ENCODE data around the gene EFCAB13.
"Not testable (repeated sequence)": the region's sequence is repeated elsewhere in the genome, so short reads cannot be mapped to it uniquely, and the experiment has no call there.

DNA sequence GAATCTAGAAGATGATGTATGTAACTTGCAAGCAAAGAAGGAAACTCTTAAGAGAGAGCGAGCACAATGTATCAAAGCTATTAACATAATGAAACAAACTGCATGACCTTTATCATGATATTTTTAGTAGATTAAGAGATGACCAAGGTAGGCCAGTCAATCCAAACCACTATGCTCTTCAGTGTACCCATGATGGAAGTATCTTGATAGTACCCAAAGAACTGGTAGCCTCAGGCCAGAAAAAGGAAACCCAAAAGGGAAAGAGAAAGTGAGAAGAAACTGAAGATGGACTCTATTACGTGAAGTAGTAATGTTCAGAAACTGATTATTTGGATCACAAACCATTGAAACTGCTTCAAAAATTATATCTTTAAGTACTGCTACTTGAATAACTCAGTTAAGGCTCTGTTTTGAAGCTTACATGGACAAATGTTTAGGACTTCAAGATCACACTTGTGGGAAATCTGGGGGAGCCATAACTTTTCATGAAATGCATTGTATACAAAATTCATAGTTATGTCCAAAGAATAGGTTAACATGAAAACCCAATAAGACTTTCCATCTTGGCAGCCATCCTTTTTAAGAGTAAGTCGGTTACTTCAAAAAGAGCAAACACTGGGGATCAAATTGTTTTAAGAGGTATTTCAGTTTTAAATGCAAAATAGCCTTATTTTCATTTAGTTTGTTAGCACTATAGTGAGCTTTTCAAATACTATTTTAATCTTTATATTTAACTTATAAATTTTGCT, 102.3 kb downstream of the EFCAB13 start:
- TF ChIP-seq, protein P1, sequence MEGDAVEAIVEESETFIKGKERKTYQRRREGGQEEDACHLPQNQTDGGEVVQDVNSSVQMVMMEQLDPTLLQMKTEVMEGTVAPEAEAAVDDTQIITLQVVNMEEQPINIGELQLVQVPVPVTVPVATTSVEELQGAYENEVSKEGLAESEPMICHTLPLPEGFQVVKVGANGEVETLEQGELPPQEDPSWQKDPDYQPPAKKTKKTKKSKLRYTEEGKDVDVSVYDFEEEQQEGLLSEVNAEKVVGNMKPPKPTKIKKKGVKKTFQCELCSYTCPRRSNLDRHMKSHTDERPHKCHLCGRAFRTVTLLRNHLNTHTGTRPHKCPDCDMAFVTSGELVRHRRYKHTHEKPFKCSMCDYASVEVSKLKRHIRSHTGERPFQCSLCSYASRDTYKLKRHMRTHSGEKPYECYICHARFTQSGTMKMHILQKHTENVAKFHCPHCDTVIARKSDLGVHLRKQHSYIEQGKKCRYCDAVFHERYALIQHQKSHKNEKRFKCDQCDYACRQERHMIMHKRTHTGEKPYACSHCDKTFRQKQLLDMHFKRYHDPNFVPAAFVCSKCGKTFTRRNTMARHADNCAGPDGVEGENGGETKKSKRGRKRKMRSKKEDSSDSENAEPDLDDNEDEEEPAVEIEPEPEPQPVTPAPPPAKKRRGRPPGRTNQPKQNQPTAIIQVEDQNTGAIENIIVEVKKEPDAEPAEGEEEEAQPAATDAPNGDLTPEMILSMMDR (IDR thresholded peaks at IDR 0.05), result not testable (repeated sequence)
- not testable (repeated sequence) for TF ChIP-seq EZH2phosphoT487 (IDR thresholded peaks at IDR 0.05)

All from neural progenitor cell (in vitro differentiated cells).